Mucosa of descending colon (tissue), 3 donors: Measurements from ENCODE around the gene SORCS2. TPM values are rescaled to one million over a fixed set of nuclear protein-coding genes. Genes with fewer than 3 reads are reported as not detected.

Experiments
- ATAC-seq: fragments of 200-7000 bp; cut with Tn5 transposase; one replicate; pipeline ENCODE4 v1.9.1; 2020; ENCODE audit warnings: mild to moderate bottlenecking, moderate library complexity
- DNase-seq, 3 donors: peaks; one replicate each; pipeline ENCODE4 v3.0.0-alpha.2; 2020
- H3K36me3 ChIP-seq: fragments of 200-600 bp; one replicate; pipeline ENCODE4 v1.8.0; 2021; ENCODE audit warnings: low read depth, mild to moderate bottlenecking
- H3K4me1 ChIP-seq: fragments of 200-600 bp; one replicate; pipeline ENCODE4 v1.8.0; 2021; ENCODE audit warnings: low read depth, mild to moderate bottlenecking
- H3K4me3 ChIP-seq: fragments of 200-600 bp; one replicate; pipeline ENCODE4 v1.8.0; 2021; ENCODE audit warnings: mild to moderate bottlenecking
- H3K9me3 ChIP-seq: fragments of 200-600 bp; one replicate; pipeline ENCODE4 v1.8.0; 2021; ENCODE audit warnings: mild to moderate bottlenecking
- CTCF ChIP-seq: fragments of 200-600 bp; IDR thresholded peaks from one replicate; pipeline ENCODE4 v1.8.0; 2022; ENCODE audit warnings: antibody characterized with exemption, mild to moderate bottlenecking
- intact Hi-C, 2 donors: fragments of 100-400 bp; cut with DNase I in 1 of 2; cut with micrococcal nuclease in 1 of 2; formaldehyde crosslinking; loops; one replicate each; pipeline versions ENCODE4 v1.11.0 to v1.11.1; 2022; cut with DNase I, micrococcal nuclease
- total RNA-seq, 3 donors: library from RNA; stranded (reverse); fragmentation: NEBNext Ultra II Directional in 2 of 3; extraction: Animal tissue kit (Norgen Biotek cat#: 25700) in 2 of 3; gene quantifications; one replicate each; pipeline versions ENCODE4 v1.2.1 to v1.2.4, GENCODE V29; 2021 to 2023
- donor health status: DM: no; HTN: no; CAD: no; lungs with moderate emphysema.
- donor health status: DM: no; HTN: no; CAD: no.
- donor health status: DM: no; HTN: yes; CAD: no.

The SORCS2 gene
- total RNA-seq, 3 donors from 2014 or later = 0.20 to 3.1 (median 1.5) TPM

GRCh38 chr4:7364979-7365378 lies 172.6 kb downstream of the SORCS2 start:
- ATAC-seq (no peak), DNase-seq (no peak)
- Histone ChIP-seq H3K4me1 (no peaks in the 10 kb centered on the region), H3K36me3 (no peaks in the 10 kb centered on the region), H3K9me3 (no peaks in the 10 kb centered on the region), H3K4me3 (no peak overlapping the region)
- TF ChIP-seq CTCF = no peak
- intact Hi-C loops = no loop called here

DNA sequence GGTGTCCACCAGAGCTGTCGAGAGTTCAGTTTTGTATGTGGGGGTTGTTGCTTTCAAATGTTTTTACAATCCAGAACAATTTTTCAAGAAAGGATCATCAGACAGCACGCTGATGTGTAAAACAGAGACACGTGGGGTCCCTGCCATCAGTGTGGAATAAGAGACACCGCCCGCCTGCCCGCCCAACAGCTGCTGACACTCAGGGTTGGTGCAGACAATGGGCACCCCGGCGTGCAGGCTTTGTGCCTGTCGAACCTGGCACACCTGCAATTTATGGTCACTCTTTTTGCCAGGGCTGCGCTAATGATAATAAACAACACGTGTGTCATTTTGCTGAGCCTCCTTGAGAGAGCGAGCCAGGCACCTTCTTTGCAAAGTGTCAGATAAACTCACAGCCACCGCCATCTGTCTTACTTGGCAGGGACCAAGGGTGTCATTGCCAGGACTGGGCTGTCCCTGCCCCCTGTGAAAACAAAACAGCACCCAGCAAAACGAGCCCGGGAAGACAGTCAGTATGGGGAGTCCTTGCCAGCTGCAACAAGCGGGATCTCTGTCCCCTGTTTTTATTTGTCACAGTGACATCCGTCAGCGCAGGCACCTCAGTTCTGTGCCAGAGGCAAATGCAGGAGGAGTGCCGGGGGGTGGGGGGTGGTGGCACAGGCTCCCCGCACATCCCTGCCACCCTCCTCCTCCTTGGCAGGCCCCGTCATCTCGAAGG lies 173.3 kb downstream of the SORCS2 start:
- peak; percentile 28 for ATAC-seq

GRCh38 chr4:7366180-7366945 lies 174.0 kb downstream of the SORCS2 start:
- TF ChIP-seq CTCF = no peak
- no peak for ATAC-seq
- H3K9me3 ChIP-seq = no peaks in the 10 kb centered on the region
- no peaks in the 10 kb centered on the region for H3K4me1 ChIP-seq
- H3K36me3 ChIP-seq = no peaks in the 10 kb centered on the region
- intact Hi-C loops = no loop called here
- no peak overlapping the region for H3K4me3 ChIP-seq
- no peak for DNase-seq

More for the DNA sequence above, 173.3 kb downstream of the SORCS2 start:
- Histone ChIP-seq H3K9me3 (no peaks in the 10 kb centered on the region), H3K4me1 (no peaks in the 10 kb centered on the region), H3K4me3 (no peak overlapping the region), H3K36me3 (no peaks in the 10 kb centered on the region)
- DNase-seq = no peak
- TF ChIP-seq CTCF = no peak
- intact Hi-C loops = no loop called here

GRCh38 chr4:7366954-7367353 lies 174.6 kb downstream of the SORCS2 start:
- no peak for ATAC-seq
- TF ChIP-seq CTCF = no peak

GRCh38 chr4:7367406-7367805 lies 175.1 kb downstream of the SORCS2 start:
- intact Hi-C loops = no loop called here
- no peaks in the 10 kb centered on the region for H3K36me3 ChIP-seq
- no peak for ATAC-seq
- H3K9me3 ChIP-seq = no peaks in the 10 kb centered on the region
- TF ChIP-seq CTCF = no peak
- H3K4me3 ChIP-seq = no peak overlapping the region
- no peaks in the 10 kb centered on the region for H3K4me1 ChIP-seq
- DNase-seq = no peak

More at GRCh38 chr4:7366954-7367353, 174.6 kb downstream of the SORCS2 start:
- no peak for DNase-seq
- no peaks in the 10 kb centered on the region for H3K4me1 ChIP-seq
- H3K36me3 ChIP-seq = no peaks in the 10 kb centered on the region
- intact Hi-C loops = no loop called here
- no peaks in the 10 kb centered on the region for H3K9me3 ChIP-seq
- no peak overlapping the region for H3K4me3 ChIP-seq
